CD14-positive monocyte (primary cell): Measurements from ENCODE around the gene PPP3R2. TPM values are rescaled to one million over a fixed set of nuclear protein-coding genes. Genes with fewer than 3 reads are reported as not detected.
A peak's percentile ranks its signal among the peaks of the same experiment; 100 is the strongest.

Experiments used
- DNase-seq, 3 donors: peaks; one replicate each; pipeline ENCODE4 v3.0.0-alpha.2; 2011 to 2022
- H2AFZ ChIP-seq: 2 replicates; pipeline ENCODE4 v1.6.0; 2012; ENCODE audit warnings: mild to moderate bottlenecking, low read depth, low read length, inconsistent platforms; ENCODE audit not compliant: insufficient read depth, poor library complexity, severe bottlenecking
- H3K27ac ChIP-seq, 2 donors: 1 replicate in 1 of 2; 2 replicates in 1 of 2; pipeline ENCODE4 v1.5.1; 2012 to 2013; ENCODE audit warnings: low read length in 2 of 2, control low read depth in 1 of 2, inconsistent platforms in 1 of 2, low read depth in 1 of 2, mild to moderate bottlenecking in 1 of 2
- H3K27me3 ChIP-seq, 2 donors: one replicate each; pipeline versions ENCODE4 v1.6.0 to v1.6.1; 2011 to 2013; ENCODE audit warnings: low read length in 2 of 2; ENCODE audit not compliant: control insufficient read depth in 2 of 2, insufficient read depth in 2 of 2
- H3K36me3 ChIP-seq, 2 donors: replicated peaks in 1 of 2; 1 replicate in 1 of 2; 2 replicates in 1 of 2; pipeline versions ENCODE4 v1.5.1 to v1.6.1; 2012 to 2013; ENCODE audit warnings: low read length in 2 of 2, control low read depth in 1 of 2, inconsistent platforms in 1 of 2, mild to moderate bottlenecking in 1 of 2; ENCODE audit not compliant: insufficient read depth in 2 of 2, control insufficient read depth in 1 of 2
- H3K4me1 ChIP-seq, 2 donors: 1 replicate in 1 of 2; 2 replicates in 1 of 2; pipeline versions ENCODE4 v1.5.1 to v1.6.1; 2012 to 2013; ENCODE audit warnings: low read length in 2 of 2, control low read depth in 1 of 2, inconsistent platforms in 1 of 2, mild to moderate bottlenecking in 1 of 2, moderate library complexity in 1 of 2; ENCODE audit not compliant: insufficient read depth in 2 of 2, control insufficient read depth in 1 of 2
- H3K4me2 ChIP-seq: replicated peaks from 2 replicates; pipeline ENCODE3; 2012; ENCODE audit warnings: low read length, moderate library complexity, mild to moderate bottlenecking; ENCODE audit not compliant: poor library complexity, severe bottlenecking; ENCODE audit errors: extremely low read depth
- H3K4me3 ChIP-seq, 3 experiments: fragments of 200-600 bp in 1 of 3; sonication (generic) in 1 of 3; replicated peaks in 1 of 3; 1 replicate in 2 of 3; 2 replicates in 1 of 3; pipeline ENCODE4 v1.5.1; 2011 to 2013; ENCODE audit warnings: low read length in 3 of 3, mild to moderate bottlenecking in 3 of 3, control low read depth in 2 of 3, low read depth in 2 of 3, inconsistent platforms in 1 of 3, moderate library complexity in 1 of 3
- H3K79me2 ChIP-seq: 2 replicates; pipeline ENCODE4 v1.6.0; 2012; ENCODE audit warnings: mild to moderate bottlenecking, control low read depth, inconsistent platforms, low read length, moderate library complexity; ENCODE audit not compliant: insufficient read depth
- H3K9ac ChIP-seq: 2 replicates; pipeline ENCODE4 v1.6.0; 2017; ENCODE audit warnings: low read length, mild to moderate bottlenecking; ENCODE audit not compliant: insufficient read depth, poor library complexity, severe bottlenecking
- H3K9me3 ChIP-seq, 2 donors: replicated peaks in 1 of 2; 1 replicate in 1 of 2; 2 replicates in 1 of 2; pipeline versions ENCODE4 v1.5.1 to v1.6.1; 2012 to 2013; ENCODE audit warnings: low read length in 2 of 2, control low read depth in 1 of 2; ENCODE audit not compliant: control insufficient read depth in 1 of 2, insufficient read depth in 1 of 2
- H4K20me1 ChIP-seq: 2 replicates; pipeline ENCODE4 v1.6.0; 2012; ENCODE audit warnings: mild to moderate bottlenecking, low read length, control low read depth, moderate library complexity; ENCODE audit not compliant: insufficient read depth
- H3K27ac Mint-ChIP-seq, 7 donors: one replicate each; pipeline ENCODE4 v1.8.0; 2020; ENCODE audit warnings: mild to moderate bottlenecking in 7 of 7, mixed read lengths in 7 of 7, moderate library complexity in 6 of 7, inconsistent platforms in 2 of 7
- H3K27me3 Mint-ChIP-seq, 3 donors: one replicate each; pipeline ENCODE4 v1.8.0; 2021 to 2022; ENCODE audit warnings: low read depth in 3 of 3, mild to moderate bottlenecking in 3 of 3, mixed read lengths in 3 of 3, moderate library complexity in 3 of 3, inconsistent platforms in 1 of 3
- H3K36me3 Mint-ChIP-seq, 2 donors: one replicate each; pipeline ENCODE4 v1.8.0; 2020; ENCODE audit warnings: mixed read lengths in 2 of 2, inconsistent platforms in 1 of 2, mild to moderate bottlenecking in 1 of 2
- H3K4me1 Mint-ChIP-seq: one replicate; pipeline ENCODE4 v1.8.0; 2020; ENCODE audit warnings: mild to moderate bottlenecking, mixed read lengths
- H3K4me3 Mint-ChIP-seq, 2 donors: one replicate each; pipeline ENCODE4 v1.8.0; 2020; ENCODE audit warnings: mild to moderate bottlenecking in 2 of 2, mixed read lengths in 2 of 2, moderate library complexity in 1 of 2
- H3K9me3 Mint-ChIP-seq, 7 donors: one replicate each; pipeline ENCODE4 v1.8.0; 2020 to 2022; ENCODE audit warnings: mixed read lengths in 7 of 7, mild to moderate bottlenecking in 6 of 7, moderate library complexity in 6 of 7, inconsistent platforms in 2 of 7
- whole genome bisulfite sequencing: methylation state at CpG from one replicate; pipeline ENCODE4 v1.1.5; 2013; ENCODE audit warnings: missing lambda C conversion rate; ENCODE audit not compliant: insufficient coverage; 5-methylcytosine and 5-hydroxymethylcytosine counted together
- intact Hi-C, 2 donors: fragments of 100-400 bp; cut with micrococcal nuclease; formaldehyde crosslinking; loops; one replicate each; pipeline versions ENCODE4 v1.15.0 to v1.15.1; 2023
- polyA plus RNA-seq, 3 donors: library from polyadenylated mRNA; depleted of rRNA in 1 of 3; unstranded in 2 of 3; stranded (reverse) in 1 of 3; fragments of 300-500 nt in 2 of 3; fragments of >200 nt in 1 of 3; fragmentation: Illumina TruSeq in 2 of 3; gene quantifications; 1 replicate in 2 of 3; 2 replicates in 1 of 3; pipeline ENCODE4 v1.2.3, GENCODE V29; 2012 to 2021
- TF ChIP-seq, protein P1 (sequence below): fragments of 200-600 bp; IDR thresholded peaks from one replicate; pipeline ENCODE4 v1.8.0; 2022; ENCODE audit warnings: antibody characterized with exemption, mild to moderate bottlenecking

PPP3R2 gene
- polyA plus RNA-seq, 3 donors = 0.11 TPM; not detected in 2

DNA sequence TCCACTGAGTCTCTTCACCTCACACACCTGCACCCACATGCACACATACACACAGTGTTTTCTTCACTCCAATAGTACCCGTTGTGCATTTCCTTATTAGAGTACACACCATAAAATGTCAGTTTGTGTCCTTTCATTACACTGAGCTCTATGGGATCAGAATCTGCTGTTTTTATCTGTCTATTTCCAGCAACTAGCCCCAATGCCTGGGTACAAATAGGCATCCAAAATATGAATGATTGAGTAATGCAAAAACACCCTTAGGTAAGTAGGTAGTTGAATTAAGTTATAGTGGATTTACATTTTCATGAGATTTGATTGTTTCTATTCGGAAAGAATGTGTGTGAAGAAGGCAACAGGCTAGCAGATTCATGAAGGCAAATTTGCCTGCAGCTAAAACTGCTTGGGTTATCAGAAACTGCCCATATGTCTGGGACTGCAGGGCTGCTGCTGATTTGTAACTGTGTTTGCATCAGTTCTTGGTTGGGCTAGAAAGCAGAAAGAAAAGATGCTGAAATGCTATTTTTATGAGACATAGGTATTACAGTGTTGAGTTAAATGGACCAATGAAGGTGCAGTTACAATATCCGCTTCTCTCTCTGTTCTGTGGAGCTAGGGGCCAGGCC lies 26.9 kb downstream of the PPP3R2 start:
- Mint-ChIP-seq H3K27me3 (no peaks in the 10 kb centered on the region), H3K9me3 (peaks cover 0 to 3% (median 0%) of the 10 kb centered on the region in 7 donors), H3K4me1 (no peaks in the 10 kb centered on the region), H3K36me3 (peaks cover 64 to 75% of the 10 kb centered on the region in 2 donors), H3K4me3 (no peak overlapping the region), H3K27ac (peak overlapping the region in 1 of 7 donors; percentile 13)
- no peak overlapping the region for H3K9ac ChIP-seq
- no peaks in the 10 kb centered on the region for H3K79me2 ChIP-seq
- no peak overlapping the region for H3K4me3 ChIP-seq
- H4K20me1 ChIP-seq = no peaks in the 10 kb centered on the region
- H3K36me3 ChIP-seq = peaks cover 42 to 82% of the 10 kb centered on the region in 2 donors
- no peak overlapping the region for H3K4me2 ChIP-seq
- no peak overlapping the region for H3K27ac ChIP-seq
- DNase-seq = no peak
- no peaks in the 10 kb centered on the region for H3K4me1 ChIP-seq
- TF ChIP-seq, protein P1, sequence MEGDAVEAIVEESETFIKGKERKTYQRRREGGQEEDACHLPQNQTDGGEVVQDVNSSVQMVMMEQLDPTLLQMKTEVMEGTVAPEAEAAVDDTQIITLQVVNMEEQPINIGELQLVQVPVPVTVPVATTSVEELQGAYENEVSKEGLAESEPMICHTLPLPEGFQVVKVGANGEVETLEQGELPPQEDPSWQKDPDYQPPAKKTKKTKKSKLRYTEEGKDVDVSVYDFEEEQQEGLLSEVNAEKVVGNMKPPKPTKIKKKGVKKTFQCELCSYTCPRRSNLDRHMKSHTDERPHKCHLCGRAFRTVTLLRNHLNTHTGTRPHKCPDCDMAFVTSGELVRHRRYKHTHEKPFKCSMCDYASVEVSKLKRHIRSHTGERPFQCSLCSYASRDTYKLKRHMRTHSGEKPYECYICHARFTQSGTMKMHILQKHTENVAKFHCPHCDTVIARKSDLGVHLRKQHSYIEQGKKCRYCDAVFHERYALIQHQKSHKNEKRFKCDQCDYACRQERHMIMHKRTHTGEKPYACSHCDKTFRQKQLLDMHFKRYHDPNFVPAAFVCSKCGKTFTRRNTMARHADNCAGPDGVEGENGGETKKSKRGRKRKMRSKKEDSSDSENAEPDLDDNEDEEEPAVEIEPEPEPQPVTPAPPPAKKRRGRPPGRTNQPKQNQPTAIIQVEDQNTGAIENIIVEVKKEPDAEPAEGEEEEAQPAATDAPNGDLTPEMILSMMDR = no peak
- intact Hi-C loops = no loop called here
- H3K9me3 ChIP-seq = no peaks in the 10 kb centered on the region
- no peaks in the 10 kb centered on the region for H3K27me3 ChIP-seq
- no peak overlapping the region for H2AFZ ChIP-seq
- WGBS = 100% methylated on average over 3 of the region's 3 CpGs

DNA sequence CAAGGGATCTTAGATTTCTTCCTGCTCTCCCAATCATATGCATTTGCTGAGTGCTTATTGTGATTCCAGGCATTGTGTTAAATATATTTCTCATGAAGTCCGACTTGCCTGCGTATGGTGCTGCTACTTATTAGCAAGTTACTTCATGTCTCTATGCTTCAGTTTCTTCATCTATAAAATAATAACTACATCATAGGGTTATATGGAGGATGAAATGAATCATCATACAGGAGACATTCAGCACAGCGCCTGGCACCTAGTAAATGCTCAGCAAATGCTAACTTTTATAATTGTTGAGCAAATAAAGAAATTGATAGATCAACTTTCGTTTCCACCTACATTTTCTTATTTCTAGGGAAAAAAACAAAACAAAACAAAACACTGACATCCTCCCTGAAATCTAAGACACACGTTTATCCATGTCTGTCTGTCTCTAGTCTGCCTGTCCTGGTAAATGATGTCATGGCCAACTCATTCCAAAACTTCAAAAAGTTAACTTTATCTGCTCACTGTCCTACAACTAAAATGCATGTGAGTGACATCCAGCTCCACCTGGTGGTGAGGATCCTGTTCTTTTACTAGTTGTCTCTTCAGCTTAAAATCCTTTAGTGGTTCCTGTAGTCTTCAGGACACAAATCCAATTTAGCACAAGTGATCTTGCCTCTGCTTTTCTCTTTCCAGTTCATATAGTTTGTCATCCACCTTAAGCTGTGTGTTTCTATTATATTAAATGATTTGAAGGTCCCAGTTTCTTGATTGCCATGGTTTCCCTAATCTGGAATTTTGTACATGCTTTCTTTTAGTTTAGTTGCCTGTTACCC lies 27.7 kb downstream of the PPP3R2 start:
- H4K20me1 ChIP-seq = no peaks in the 10 kb centered on the region
- WGBS = 57% methylated on average over 1 of the region's 5 CpGs
- H3K4me2 ChIP-seq = no peak overlapping the region
- no peak overlapping the region for H2AFZ ChIP-seq
- peaks cover 48 to 89% of the 10 kb centered on the region in 2 donors for H3K36me3 ChIP-seq
- no peak overlapping the region for H3K9ac ChIP-seq
- no peak overlapping the region for H3K27ac ChIP-seq
- TF ChIP-seq, protein P1 = peak; percentile 53
- Mint-ChIP-seq H3K9me3 (peaks cover 0 to 3% (median 0%) of the 10 kb centered on the region in 7 donors), H3K4me1 (no peaks in the 10 kb centered on the region), H3K36me3 (peaks cover 67 to 77% of the 10 kb centered on the region in 2 donors), H3K4me3 (no peak overlapping the region), H3K27me3 (no peaks in the 10 kb centered on the region), H3K27ac (no peak overlapping the region)
- intact Hi-C loops = no loop called here
- H3K79me2 ChIP-seq = no peaks in the 10 kb centered on the region
- no peak overlapping the region for H3K4me3 ChIP-seq
- no peaks in the 10 kb centered on the region for H3K4me1 ChIP-seq
- H3K9me3 ChIP-seq = no peaks in the 10 kb centered on the region
- DNase-seq = no peak
- H3K27me3 ChIP-seq = no peaks in the 10 kb centered on the region
